Measurements from ENCODE around the gene AGMO. TPM values are rescaled to one million over a fixed set of nuclear protein-coding genes. Genes with fewer than 3 reads are reported as not detected.

Gene AGMO
- total and polyA plus RNA-seq, 2 donors (not counting 1 experiment from before 2014, with no cell fraction given), result 0.06 TPM; not detected in 1

GRCh38 chr7:15487896-15488295 lies 73.9 kb downstream of the AGMO start:
- DNase-seq (ENCODE audit: low read depth in 2 of 2), result no peak
- H3K4me2 ChIP-seq (ENCODE audit: extremely low read depth, insufficient read depth, low read length), result no peak overlapping the region
- no peaks in the 10 kb centered on the region for H3K36me3 ChIP-seq (ENCODE audit: control insufficient read depth, insufficient read depth, low read length)
- no peaks in the 10 kb centered on the region for H3K27me3 ChIP-seq (ENCODE audit: control insufficient read depth, insufficient read depth, low read length)
- H3K27ac ChIP-seq (ENCODE audit: insufficient read depth, low read length), result no peak overlapping the region
- H3K79me2 ChIP-seq (ENCODE audit: control insufficient read depth, insufficient read depth, low read length), result no peaks in the 10 kb centered on the region
- TF ChIP-seq EZH2 (IDR thresholded peaks at IDR 0.05; ENCODE audit: low read length, missing control alignments) (no peak), CTCF (conservative IDR thresholded peaks at IDR 0.05 in 1 of 2, IDR thresholded peaks at IDR 0.05 in 1 of 2; ENCODE audit: low read depth in 1 of 2, low read length in 2 of 2) (no peak)
- no peaks in the 10 kb centered on the region for H4K20me1 ChIP-seq (ENCODE audit: control insufficient read depth, extremely low read depth, insufficient read depth, low read length)
- no peaks in the 10 kb centered on the region for H3K9me3 ChIP-seq (ENCODE audit: control insufficient read depth, insufficient read depth, low read depth, low read length)
- no peak overlapping the region for H3K4me3 ChIP-seq (replicated peaks in 1 of 4; ENCODE audit: control extremely low read depth in 1 of 4, insufficient read depth in 1 of 4, low read depth in 3 of 4, low read length in 4 of 4)
- no peaks in the 10 kb centered on the region for H3K4me1 ChIP-seq (ENCODE audit: control insufficient read depth, extremely low read depth, insufficient read depth, low read length)
- no peak overlapping the region for H3K9ac ChIP-seq (ENCODE audit: insufficient read depth, low read length)
- no peak overlapping the region for H2AFZ ChIP-seq (ENCODE audit: low read length)

DNA sequence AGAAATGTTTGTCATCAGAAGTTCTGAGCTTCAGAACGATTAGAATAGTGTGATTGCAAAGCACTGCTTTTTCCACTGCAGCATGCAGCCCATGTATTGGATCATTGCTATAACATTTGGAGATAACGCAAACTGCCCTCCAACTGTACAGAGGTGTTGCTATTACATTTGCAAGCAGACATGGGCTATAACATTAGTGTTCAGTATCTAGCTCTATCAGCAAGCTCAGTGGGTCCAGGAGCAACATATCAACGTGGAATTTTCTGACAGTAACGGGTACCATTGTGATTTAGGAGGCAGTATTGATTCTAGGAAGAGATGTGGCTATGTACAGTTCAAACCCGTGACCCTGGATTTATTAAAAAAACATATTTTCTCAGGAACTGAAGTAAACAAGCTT lies 75.8 kb downstream of the AGMO start:
- no peak overlapping the region for H3K4me2 ChIP-seq (ENCODE audit: extremely low read depth, insufficient read depth, low read length)
- no peak overlapping the region for H3K27ac ChIP-seq (ENCODE audit: insufficient read depth, low read length)
- no peaks in the 10 kb centered on the region for H3K4me1 ChIP-seq (ENCODE audit: control insufficient read depth, extremely low read depth, insufficient read depth, low read length)
- DNase-seq (ENCODE audit: low read depth in 2 of 2), result no peak
- no peaks in the 10 kb centered on the region for H3K36me3 ChIP-seq (ENCODE audit: control insufficient read depth, insufficient read depth, low read length)
- H3K79me2 ChIP-seq (ENCODE audit: control insufficient read depth, insufficient read depth, low read length), result no peaks in the 10 kb centered on the region
- H3K27me3 ChIP-seq (ENCODE audit: control insufficient read depth, insufficient read depth, low read length), result no peaks in the 10 kb centered on the region
- no peak overlapping the region for H3K9ac ChIP-seq (ENCODE audit: insufficient read depth, low read length)
- TF ChIP-seq EZH2 (IDR thresholded peaks at IDR 0.05; ENCODE audit: low read length, missing control alignments) (no peak), CTCF (conservative IDR thresholded peaks at IDR 0.05 in 1 of 2, IDR thresholded peaks at IDR 0.05 in 1 of 2; ENCODE audit: low read depth in 1 of 2, low read length in 2 of 2) (no peak)
- peak overlapping the region; percentile 31 for H2AFZ ChIP-seq (ENCODE audit: low read length)
- no peak overlapping the region for H3K4me3 ChIP-seq (replicated peaks in 1 of 4; ENCODE audit: control extremely low read depth in 1 of 4, insufficient read depth in 1 of 4, low read depth in 3 of 4, low read length in 4 of 4)
- no peaks in the 10 kb centered on the region for H3K9me3 ChIP-seq (ENCODE audit: control insufficient read depth, insufficient read depth, low read depth, low read length)
- H4K20me1 ChIP-seq (ENCODE audit: control insufficient read depth, extremely low read depth, insufficient read depth, low read length), result no peaks in the 10 kb centered on the region

GRCh38 chr7:15485431-15485830 lies 76.4 kb downstream of the AGMO start:
- no peak overlapping the region for H3K9ac ChIP-seq (ENCODE audit: insufficient read depth, low read length)

More at GRCh38 chr7:15485431-15485830, 76.4 kb downstream of the AGMO start:
- no peaks in the 10 kb centered on the region for H3K27me3 ChIP-seq (ENCODE audit: control insufficient read depth, insufficient read depth, low read length)
- H3K9me3 ChIP-seq (ENCODE audit: control insufficient read depth, insufficient read depth, low read depth, low read length), result no peaks in the 10 kb centered on the region
- TF ChIP-seq EZH2 (IDR thresholded peaks at IDR 0.05; ENCODE audit: low read length, missing control alignments) (no peak), CTCF (conservative IDR thresholded peaks at IDR 0.05 in 1 of 2, IDR thresholded peaks at IDR 0.05 in 1 of 2; ENCODE audit: low read depth in 1 of 2, low read length in 2 of 2) (no peak)
- no peak overlapping the region for H2AFZ ChIP-seq (ENCODE audit: low read length)
- H3K79me2 ChIP-seq (ENCODE audit: control insufficient read depth, insufficient read depth, low read length), result no peaks in the 10 kb centered on the region
- no peak overlapping the region for H3K4me2 ChIP-seq (ENCODE audit: extremely low read depth, insufficient read depth, low read length)
- no peaks in the 10 kb centered on the region for H3K4me1 ChIP-seq (ENCODE audit: control insufficient read depth, extremely low read depth, insufficient read depth, low read length)
- no peak overlapping the region for H3K27ac ChIP-seq (ENCODE audit: insufficient read depth, low read length)
- H4K20me1 ChIP-seq (ENCODE audit: control insufficient read depth, extremely low read depth, insufficient read depth, low read length), result no peaks in the 10 kb centered on the region
- DNase-seq (ENCODE audit: low read depth in 2 of 2), result no peak
- H3K4me3 ChIP-seq (replicated peaks in 1 of 4; ENCODE audit: control extremely low read depth in 1 of 4, insufficient read depth in 1 of 4, low read depth in 3 of 4, low read length in 4 of 4), result no peak overlapping the region
- H3K36me3 ChIP-seq (ENCODE audit: control insufficient read depth, insufficient read depth, low read length), result no peaks in the 10 kb centered on the region
